HG02973 (cell line): ENCODE measurements around the gene SPOP.
"Not testable (repeated sequence)": the region's sequence is repeated elsewhere in the genome, so short reads cannot be mapped to it uniquely, and the experiment has no call there.

Source experiments
- ATAC-seq: cut with Tn5 transposase; IDR thresholded peaks from one replicate; pipeline ENCODE4 v1.9.1; 2021; ENCODE audit warnings: moderate library complexity; ENCODE audit not compliant: unreplicated experiment

SPOP gene

DNA sequence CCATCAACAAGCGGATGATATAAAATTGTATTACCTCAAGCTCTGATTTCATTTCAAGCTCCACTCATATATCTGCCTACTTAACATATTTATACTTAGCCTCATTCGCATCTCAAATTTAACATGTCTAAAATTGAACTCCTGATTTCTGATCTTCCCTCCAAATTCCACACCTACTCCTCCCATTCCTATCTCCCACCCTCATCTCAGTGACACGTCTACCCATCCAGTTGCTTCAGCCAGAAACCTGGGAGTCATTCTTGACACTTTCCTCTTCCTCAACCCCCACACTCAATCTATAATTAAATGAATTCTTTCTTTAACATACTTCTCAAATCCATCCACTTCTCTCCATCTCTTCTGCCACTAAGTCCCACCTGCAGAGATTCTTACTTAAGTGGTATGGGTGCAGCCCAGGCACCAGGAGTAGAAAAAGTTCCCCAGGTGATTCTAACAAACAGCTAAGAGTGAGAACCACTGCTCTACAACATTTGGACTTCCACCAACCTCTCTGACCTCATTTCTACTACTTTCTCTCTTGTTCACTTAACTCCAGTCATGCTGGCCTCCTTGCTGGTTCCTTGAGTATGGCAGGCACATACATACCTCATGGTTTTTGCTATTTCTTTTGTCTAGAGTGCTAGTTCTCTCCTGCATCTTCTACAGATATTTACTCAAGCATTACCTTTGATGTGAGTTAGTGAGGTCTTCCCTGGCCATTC lies 18.1 kb downstream of the SPOP start:
- ATAC-seq, result no peak

DNA sequence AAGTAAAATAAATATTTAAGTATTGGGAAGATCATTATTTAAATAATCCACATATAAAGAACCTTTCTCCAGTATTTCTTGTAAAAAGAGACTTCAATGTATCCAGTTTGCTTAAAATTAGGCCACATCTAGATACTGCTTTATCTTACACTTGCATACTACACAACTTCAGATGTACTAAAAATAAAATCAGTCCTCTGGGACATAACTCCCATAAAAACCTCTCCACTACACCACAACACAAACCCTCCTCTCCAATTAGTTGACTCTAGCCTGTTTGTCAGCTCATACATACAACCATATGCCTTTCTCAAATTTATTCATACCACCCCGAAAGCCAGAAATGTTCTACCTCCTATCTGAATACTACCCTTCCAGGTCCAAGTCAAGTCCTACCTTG lies 21.6 kb downstream of the SPOP start:
- ATAC-seq, result no peak

DNA sequence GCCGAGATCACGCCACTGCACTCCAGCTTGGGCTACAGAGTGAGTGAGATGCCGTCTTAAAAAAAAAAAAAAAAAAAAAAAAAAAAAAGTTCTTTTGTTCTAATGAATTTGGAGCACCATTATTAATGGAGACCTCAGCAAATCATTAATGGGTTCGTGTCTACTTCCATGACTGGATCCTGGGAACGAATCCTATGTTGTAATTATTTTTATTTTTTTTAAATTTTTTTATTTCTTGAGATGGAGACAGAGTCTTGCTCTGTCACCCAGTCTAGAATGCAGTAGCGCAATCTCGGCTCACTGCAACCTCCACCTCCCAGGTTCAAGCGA lies 30.7 kb downstream of the SPOP start:
- ATAC-seq, result no peak

DNA sequence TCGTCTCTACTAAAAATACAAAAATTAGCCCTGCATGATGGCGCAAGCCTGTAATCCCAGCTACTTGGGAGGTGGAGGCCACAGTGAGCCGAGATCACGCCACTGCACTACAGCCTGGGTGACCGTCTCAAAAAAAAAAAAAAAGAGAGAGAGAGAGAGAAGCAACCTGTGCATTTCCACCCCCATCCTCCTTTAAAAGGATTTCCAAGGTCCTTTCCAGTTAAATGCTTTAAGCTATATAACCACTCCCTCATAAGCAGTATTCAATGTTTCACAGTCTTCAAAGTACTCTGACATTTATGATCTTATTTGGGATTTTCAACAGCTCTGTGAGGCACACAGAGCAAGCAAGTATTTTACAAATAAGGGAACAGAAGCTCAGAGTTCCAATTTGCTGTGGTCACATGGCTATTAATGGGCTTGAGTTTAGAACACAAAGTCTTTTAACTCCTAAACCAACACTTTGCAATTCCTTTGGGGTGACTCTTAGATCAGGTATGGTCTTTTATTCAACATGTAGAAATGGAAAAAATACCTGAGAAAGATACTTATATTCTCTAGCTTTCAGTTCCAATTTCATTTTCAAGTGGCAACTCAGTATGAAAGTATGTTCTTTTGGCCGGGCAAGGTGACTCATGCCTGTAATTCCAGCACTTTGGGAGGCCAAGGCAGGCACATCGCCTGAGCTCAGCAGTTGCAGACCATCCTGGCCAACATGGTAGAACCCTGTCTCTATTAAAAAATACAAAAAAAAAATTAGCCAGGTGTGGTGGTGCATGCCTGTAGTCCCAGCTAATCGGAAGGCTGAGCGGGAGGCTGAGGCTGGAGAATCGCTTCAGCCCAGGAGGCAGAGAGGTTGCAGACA lies 31.3 kb downstream of the SPOP start:
- no peak for ATAC-seq

DNA sequence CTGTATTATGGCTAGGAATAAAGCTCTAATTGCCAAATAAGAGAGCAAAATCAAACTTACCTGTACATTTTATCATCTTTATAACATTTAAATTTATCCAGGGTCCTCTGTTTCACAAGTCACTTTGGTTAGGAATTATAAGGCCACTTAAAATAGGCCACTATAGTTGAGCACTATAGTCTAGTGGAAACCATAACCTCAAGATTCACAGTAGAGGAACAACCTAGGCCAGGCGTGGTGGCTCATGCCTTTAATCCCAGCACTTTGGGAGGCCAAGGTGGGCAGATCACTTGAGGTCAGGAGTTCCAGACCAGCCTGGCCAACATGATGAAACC lies 31.9 kb downstream of the SPOP start:
- ATAC-seq, result not testable (repeated sequence)

DNA sequence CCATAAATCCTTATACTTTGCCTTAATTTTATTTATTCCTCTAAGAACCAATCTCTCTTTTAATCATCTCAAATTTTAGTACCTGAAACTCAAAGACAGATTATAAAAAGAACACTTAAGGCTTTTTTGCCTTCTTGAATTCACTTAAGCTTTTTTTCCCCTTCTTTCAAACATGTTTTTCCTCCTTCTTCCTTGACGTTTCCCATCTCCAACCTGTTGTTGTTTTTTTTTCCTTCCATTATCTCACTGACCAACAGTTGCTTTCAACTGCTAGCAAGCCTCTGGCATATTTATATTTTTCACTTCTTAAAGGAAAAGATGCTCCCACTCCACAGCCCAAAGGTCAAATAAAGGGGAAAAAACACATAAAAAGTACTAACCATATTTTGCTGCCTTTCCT lies 32.2 kb downstream of the SPOP start:
- no peak for ATAC-seq

DNA sequence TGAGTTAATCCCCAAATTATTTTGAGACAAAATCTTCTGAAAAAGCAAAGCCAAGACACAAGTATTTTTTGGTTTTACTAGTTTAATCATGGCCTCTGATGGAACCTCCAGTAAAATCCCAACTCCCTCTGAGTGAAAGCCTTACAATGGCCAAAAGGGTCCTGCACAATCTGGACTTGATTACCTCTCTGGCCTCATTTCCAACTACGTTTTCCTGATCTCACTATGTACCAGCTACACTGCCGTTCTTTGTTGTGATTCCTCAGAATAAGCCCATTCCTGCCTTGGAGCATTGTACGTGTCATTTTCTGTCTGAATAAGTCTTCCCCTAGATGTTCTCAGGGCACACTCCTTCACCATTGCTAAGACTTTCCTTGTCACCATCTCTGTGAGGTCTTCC lies 37.3 kb downstream of the SPOP start:
- ATAC-seq, result no peak

DNA sequence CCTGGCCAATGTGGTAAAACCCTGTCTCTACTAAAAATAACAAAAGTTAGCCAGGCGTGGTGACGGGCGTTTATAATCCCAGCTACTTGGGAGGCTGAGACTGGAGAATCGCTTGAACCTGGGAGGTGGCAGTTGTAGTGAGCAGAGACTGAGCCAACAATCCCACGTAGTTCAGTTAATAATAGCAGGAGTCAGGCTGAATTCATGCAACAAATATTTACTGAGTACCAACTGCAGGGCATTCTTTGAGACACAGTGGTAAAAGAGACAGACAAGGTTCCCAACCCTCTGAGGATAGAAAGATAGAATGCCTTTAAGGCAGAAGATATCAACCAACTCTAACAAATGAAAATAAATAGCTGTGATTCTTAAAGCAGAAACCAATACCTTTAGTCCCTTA lies 39.1 kb downstream of the SPOP start:
- ATAC-seq, result no peak

DNA sequence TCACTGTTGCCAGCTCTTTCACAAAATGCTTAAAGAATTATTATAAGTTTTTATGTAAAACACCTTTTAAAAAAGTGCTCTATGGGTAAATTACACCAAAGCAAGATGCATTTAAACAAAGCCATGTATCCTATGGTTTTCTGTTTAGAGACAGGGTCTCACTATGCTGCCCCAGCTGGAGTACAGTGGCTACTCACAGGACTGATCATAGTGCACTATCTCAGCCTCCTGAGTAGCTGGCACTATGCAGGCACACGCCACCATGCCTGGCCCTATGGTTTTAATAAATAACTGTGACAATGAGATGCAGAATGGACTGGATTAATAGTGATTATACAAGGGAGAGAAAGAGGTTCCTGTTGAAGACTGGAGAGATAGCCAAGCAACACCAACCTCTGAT lies 40.2 kb downstream of the SPOP start:
- ATAC-seq, result no peak

DNA sequence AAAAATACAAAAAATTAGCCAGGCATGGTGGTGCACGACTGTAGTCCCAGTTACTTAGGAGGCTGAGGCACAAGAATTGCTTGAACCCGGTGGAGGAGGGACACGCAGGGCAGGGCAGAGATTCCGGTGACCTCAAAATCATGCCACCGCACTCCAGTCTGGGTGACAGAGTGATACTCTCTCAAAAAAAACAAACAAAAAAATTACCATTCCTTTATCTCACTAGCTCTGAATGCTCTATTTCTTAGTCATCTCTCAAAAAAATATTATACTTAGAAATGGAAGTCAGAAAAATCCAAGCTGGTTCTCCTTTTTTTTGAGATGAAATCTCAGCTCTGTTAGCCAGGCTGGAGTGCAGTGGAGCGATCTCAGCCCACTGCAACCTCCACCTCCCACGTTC lies 40.8 kb downstream of the SPOP start:
- no peak for ATAC-seq

DNA sequence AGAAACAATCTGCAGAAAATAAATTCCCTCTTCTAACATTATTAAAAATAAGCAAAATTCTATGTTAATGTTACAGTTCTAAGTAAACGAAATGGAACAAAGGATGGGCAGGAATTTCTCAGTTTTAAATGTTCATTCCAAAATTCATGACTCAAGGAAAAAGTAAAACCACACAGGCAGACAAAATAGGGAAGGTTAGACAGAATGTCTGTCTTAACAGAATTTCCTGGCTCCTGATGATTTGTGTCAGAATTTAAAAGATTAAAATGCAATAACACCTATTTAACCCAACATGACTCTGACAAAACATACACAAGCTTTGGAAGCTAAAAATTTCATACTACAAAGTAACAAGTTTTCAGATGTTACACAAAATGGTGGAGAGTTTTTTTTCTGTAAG lies 42.8 kb downstream of the SPOP start:
- ATAC-seq, result no peak

DNA sequence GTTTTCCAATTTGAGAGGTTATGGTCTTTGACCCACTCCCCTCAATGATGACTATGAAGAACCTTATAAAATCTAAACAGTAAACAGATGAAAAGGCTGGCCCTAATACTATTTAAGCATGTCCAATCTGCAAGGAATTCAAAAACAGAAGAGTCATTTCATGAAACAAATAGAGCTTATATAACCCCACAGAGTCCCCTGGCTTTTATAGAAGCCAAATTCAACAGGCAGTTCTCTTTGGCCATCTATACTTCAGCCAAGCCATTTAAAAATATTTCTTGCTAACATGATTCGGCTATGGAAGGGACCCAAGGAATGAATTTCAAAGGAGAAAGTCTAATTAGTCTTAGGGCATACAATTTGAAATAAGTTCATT lies 43.4 kb downstream of the SPOP start:
- no peak for ATAC-seq

DNA sequence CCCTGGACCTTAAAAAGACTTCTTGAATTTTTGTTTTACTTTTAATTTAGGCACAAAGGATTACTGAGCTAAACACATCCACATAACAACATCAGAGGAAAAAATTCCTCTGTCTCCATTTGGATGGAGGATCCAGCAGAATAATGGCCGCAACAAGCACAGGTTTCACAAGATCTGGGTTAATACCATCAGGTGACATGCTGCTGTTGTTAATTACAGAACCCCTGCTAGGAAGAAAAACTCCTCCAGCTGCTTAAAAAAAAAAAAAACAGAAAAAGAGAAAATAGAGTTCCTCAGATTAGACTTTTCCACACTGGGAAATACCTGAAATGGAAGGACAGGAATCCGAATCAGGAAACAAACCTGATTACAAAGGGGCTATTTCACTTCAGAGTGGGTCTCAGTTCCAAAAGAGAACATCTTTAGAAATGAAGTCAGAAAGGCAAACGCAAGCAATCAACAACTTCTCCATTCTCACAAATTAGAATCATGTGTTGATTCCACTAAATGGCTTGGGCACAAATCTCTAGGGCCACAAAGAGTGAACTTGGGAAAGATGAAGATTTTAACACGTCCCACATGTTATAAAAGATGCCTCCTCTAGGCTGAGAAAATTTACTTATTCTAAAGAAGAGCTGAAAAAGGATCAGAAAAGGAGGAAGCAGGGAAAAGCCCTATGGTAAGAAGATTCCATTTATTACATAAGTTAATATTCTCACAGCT lies 44.0 kb downstream of the SPOP start:
- no peak for ATAC-seq

DNA sequence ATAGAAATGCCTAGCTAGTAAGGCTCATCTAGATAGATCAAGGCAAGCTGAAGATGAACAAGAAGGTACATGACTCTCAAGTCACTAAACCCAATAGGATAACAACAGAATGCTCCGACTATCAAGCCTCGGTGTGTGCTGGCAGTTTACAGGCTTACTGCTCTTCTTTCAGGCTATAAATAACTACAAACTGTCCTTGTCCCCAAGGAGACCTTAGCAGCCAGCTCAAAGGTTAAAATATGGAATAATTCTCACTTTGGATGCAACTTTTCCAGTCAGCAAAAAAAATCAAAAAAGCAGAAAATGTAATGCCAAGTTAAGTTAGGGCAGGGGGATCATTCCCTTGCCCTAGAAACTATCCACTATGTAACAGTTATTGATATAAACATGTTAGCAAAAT lies 44.6 kb downstream of the SPOP start:
- no peak for ATAC-seq

DNA sequence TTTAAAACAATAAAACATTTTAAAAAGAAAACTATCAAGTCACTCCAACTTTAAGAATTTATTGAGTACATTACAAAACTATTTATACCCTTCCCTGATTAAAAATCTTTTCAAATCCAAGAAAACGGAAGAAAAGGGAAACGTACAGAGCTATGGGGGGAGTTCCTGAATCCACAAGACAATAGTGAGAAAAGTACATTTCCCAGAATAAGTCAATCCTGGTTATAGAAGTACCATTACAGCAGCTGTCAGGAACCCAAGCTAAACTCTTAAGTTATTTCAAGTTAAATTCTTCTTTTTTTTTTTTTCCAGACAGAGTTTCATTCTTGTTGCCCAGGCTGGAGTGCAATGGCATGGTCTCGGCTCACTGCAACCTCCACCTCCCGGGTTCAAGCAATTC lies 45.7 kb downstream of the SPOP start:
- ATAC-seq, result no peak

DNA sequence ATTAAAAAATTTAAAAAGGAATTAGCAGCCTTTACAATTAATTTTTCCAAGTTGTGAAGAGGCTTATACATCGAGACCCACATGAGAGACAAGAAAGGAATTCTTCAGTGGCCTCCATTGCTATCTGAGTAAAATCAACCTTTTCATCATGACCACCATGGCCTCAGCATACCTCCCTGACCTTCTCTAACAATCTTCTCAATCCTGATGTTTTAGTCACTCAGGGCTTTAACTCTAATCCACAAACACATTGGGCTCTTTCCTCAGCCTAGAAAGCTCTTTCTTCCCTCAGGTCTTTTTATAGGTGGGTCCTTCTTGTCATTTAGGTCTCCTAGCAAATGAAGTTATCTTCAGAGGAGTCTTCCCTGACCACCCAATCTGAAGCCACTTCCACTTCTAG lies 46.4 kb downstream of the SPOP start:
- no peak for ATAC-seq

DNA sequence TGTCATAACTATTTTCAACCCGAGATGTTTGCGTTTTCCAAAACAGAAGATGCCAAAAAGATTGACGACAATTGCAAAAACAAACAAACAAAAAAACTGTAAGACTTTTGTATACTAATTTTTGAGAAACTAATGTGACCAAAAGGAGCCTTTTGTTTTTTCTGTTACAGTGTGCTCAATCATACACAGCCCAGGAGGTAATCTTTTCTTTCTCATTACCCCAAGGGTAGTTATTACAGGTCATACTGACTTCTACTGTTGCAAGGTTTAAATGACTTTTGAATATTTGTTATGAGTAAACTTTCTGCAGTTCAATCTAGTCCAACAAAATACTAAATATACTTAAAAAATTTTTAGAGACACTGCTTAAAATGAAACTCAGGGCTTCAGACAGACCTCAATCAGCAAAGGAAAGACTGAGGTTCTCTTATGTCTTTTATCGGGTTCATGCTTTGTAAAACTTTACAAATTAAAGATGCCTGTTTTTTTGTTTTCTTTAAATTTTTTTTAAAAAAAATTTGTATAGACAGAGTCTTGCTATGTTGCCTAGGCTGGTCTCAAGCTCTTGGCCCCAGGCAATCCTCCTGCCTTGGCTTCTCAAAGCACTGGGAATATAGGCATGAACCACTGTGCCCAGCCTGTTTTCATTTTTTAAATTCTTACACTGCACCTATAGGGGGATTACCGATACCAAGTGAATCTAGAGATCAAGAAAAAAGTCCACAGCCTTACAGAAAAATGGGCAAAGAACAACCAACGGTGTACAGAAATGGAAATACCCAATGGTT lies 47.6 kb downstream of the SPOP start:
- no peak for ATAC-seq

DNA sequence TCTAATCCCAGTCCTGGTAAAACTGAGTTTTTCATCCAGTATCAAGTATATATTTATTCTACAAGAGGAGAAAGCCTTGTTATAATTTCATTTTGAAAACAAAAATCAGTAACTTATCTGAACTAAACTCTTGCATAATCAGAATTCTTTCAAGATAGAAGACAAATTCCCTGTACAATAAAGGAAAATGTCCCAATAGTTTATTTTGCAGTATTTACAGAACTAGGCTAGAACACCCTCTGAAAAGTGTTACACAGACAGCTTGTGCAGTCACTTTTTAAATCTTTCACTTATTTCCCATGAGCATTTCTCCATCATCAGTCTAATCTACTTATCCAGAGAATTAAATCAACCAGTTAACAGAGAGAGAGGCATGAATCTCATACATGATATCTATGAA lies 48.5 kb downstream of the SPOP start:
- ATAC-seq, result no peak

DNA sequence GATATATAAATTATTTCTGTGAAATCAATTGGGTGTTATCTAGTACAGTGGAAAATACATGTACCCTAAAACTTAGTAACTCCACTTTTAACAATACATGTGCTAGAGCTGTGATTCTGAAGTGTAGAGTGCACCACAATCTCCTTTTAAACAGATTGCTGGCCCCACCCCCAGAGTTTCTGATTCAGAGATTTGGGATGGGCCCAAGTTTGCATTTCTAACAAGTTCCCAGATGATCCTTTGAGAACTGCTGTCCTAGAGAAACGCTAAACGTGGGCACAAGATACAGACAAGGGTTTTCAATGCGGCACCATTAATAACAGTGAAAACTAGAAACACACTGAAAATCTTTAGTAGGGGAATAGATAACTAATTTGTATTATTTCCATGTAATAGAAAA lies 53.0 kb downstream of the SPOP start:
- no peak for ATAC-seq

DNA sequence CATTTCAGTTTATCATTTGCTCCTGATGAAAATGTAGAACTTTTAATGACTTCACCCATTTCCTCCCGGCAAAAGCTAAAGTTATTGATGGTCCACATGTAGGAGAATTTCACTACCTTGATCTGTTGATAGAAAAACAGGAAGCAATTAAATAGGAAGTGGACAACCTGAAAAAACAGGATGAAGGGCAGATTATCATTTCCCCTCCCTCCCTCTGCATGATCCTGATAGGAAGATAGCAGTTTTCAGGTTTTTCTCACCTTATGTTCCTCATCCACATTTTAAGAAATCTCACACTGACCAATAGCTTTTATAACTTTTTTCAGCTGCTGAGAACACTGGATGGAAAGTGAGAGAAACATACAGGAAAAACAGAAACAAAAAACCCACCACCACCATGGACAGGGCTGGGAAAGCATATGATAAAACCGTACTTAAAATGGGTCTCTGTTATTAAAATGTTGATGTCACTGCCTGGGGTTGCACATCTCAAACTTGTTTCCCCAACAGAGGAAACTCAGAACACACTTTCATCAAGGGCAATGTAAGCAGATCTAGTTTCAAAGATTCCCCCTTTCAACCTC lies 55.9 kb downstream of the SPOP start:
- no peak for ATAC-seq

DNA sequence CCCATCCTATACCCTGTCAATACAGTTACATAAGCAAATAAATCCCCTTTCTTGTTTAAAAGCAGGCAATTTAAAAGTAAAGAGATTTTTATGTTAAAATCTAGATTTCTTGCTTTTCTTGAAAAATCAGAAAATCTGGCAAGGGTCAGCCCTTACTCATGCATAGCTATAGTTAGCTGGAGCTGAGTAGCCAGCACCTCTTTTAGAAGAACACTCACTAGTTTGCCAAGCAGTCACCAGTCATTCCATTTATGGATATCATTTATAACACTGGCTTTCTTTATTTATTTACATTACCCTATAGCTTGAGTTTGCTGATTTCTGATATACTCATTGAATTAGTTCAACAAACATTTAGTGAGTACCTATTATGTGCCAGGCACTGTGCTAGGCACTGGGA lies 56.5 kb downstream of the SPOP start:
- no peak for ATAC-seq
